ENCODE measurements around the gene SNX27. TPM values are rescaled to one million over a fixed set of nuclear protein-coding genes. Genes with fewer than 3 reads are reported as not detected.

SNX27 gene
- total RNA-seq, 1 experiment from 2014 or later = 42.2 TPM

GRCh38 chr1:151562661-151563060 is 49.2 kb upstream of the SNX27 start:
- H3K27ac ChIP-seq (ENCODE audit: low read depth, low read length) = no peak overlapping the region
- no peak overlapping the region for H3K9ac ChIP-seq (ENCODE audit: low read length)
- ChIA-PET POLR2A (interaction anchor here (1.3 kb wide), 1 partner anchor 23 kb away, joined by 3 read pairs; the partner anchor contains the start of gene TUFT1), CTCF (no interaction called here), RAD21 (ENCODE audit: low non-redundant PET in 1 of 2, low total read pairs in 2 of 2, uncharacterized antibody in 2 of 2, unreplicated experiment in 2 of 2) (no interaction called here)
- TF ChIP-seq ZFX (IDR thresholded peaks at IDR 0.05) (no peak), ELF1 (IDR thresholded peaks at IDR 0.05; ENCODE audit: borderline replicate concordance, low read depth) (no peak), EGR1 (IDR thresholded peaks at IDR 0.05; ENCODE audit: low read depth) (no peak), POLR2A (IDR thresholded peaks at IDR 0.05; ENCODE audit: borderline replicate concordance, extremely low read depth, insufficient read depth, insufficient read length) (no peak), FOSL1 (IDR thresholded peaks at IDR 0.05; ENCODE audit: low read depth) (no peak), EZH2 (IDR thresholded peaks at IDR 0.05) (no peak)
- H2AFZ ChIP-seq (ENCODE audit: low read depth, low read length, poor library complexity, severe bottlenecking) = no peak overlapping the region
- no TSS peak for BruUV-seq (replicated peaks)
- H4K20me1 ChIP-seq (ENCODE audit: insufficient read depth) = no peaks in the 10 kb centered on the region
- peaks cover 0 to 5% of the 10 kb centered on the region in 2 experiments; a peak in 1 of 4 replicates for H3K36me3 ChIP-seq (ENCODE audit: control insufficient read depth in 1 of 2, insufficient read depth in 2 of 2, low read length in 2 of 2)
- H3K9me2 ChIP-seq (ENCODE audit: insufficient read depth) = no peaks in the 10 kb centered on the region
- DNase-seq (ENCODE audit: low read depth, low spot score) (no peak), ATAC-seq (no peak)
- no peak overlapping the region for H3K4me3 ChIP-seq (replicated peaks in 1 of 2; ENCODE audit: low read depth in 1 of 2, low read length in 2 of 2)
- no peak overlapping the region for H3K4me2 ChIP-seq (ENCODE audit: low read length)
- no peaks in the 10 kb centered on the region for H3K4me1 ChIP-seq (ENCODE audit: control insufficient read depth in 1 of 2, insufficient read depth in 2 of 2, low read length in 2 of 2)
- H3K9me3 ChIP-seq (ENCODE audit: control insufficient read depth in 1 of 2, insufficient read depth in 1 of 2, low read depth in 1 of 2, low read length in 2 of 2) = no peaks in the 10 kb centered on the region
- intact Hi-C loops (cut with micrococcal nuclease) = no loop called here
- H3K27me3 ChIP-seq (ENCODE audit: insufficient read depth, low read length) = no peaks in the 10 kb centered on the region
- H3K79me2 ChIP-seq (ENCODE audit: insufficient read depth, low read length) = no peaks in the 10 kb centered on the region

GRCh38 chr1:151563376-151563775 is 48.5 kb upstream of the SNX27 start:
- no peak overlapping the region for H3K4me3 ChIP-seq (replicated peaks in 1 of 2; ENCODE audit: low read depth in 1 of 2, low read length in 2 of 2)
- H4K20me1 ChIP-seq (ENCODE audit: insufficient read depth) = no peaks in the 10 kb centered on the region
- H3K27ac ChIP-seq (ENCODE audit: low read depth, low read length) = no peak overlapping the region
- BruUV-seq (replicated peaks) = no TSS peak
- TF ChIP-seq, protein P1, sequence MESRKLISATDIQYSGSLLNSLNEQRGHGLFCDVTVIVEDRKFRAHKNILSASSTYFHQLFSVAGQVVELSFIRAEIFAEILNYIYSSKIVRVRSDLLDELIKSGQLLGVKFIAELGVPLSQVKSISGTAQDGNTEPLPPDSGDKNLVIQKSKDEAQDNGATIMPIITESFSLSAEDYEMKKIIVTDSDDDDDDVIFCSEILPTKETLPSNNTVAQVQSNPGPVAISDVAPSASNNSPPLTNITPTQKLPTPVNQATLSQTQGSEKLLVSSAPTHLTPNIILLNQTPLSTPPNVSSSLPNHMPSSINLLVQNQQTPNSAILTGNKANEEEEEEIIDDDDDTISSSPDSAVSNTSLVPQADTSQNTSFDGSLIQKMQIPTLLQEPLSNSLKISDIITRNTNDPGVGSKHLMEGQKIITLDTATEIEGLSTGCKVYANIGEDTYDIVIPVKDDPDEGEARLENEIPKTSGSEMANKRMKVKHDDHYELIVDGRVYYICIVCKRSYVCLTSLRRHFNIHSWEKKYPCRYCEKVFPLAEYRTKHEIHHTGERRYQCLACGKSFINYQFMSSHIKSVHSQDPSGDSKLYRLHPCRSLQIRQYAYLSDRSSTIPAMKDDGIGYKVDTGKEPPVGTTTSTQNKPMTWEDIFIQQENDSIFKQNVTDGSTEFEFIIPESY (IDR thresholded peaks at IDR 0.05; ENCODE audit: extremely low read depth, insufficient replicate concordance, low read length) = no peak
- TF ChIP-seq YY1 (IDR thresholded peaks at IDR 0.05; ENCODE audit: extremely low read depth, insufficient replicate concordance, low read depth, low read length) (no peak), EZH2phosphoT487 (IDR thresholded peaks at IDR 0.05; ENCODE audit: borderline replicate concordance) (no peak), FOSL1 (IDR thresholded peaks at IDR 0.05; ENCODE audit: low read depth) (no peak), ZFX (IDR thresholded peaks at IDR 0.05) (no peak), SRF (IDR thresholded peaks at IDR 0.05; ENCODE audit: low read depth) (no peak), POLR2A (IDR thresholded peaks at IDR 0.05; ENCODE audit: borderline replicate concordance, extremely low read depth, insufficient read depth, insufficient read length) (no peak), POLR2AphosphoS5 (IDR thresholded peaks at IDR 0.05; ENCODE audit: low read depth, low read length) (no peak), TCF7L2 (IDR thresholded peaks at IDR 0.05; ENCODE audit: borderline replicate concordance, extremely low read depth, insufficient read depth, insufficient read length) (no peak), MAX (IDR thresholded peaks at IDR 0.05) (no peak), ATF3 (IDR thresholded peaks at IDR 0.05) (no peak), REST (IDR thresholded peaks at IDR 0.05; ENCODE audit: low read depth) (no peak)
- H3K9me3 ChIP-seq (ENCODE audit: control insufficient read depth in 1 of 2, insufficient read depth in 1 of 2, low read depth in 1 of 2, low read length in 2 of 2) = no peaks in the 10 kb centered on the region
- no peak for ATAC-seq
- no peak overlapping the region for H2AFZ ChIP-seq (ENCODE audit: low read depth, low read length, poor library complexity, severe bottlenecking)
- H3K4me1 ChIP-seq (ENCODE audit: control insufficient read depth in 1 of 2, insufficient read depth in 2 of 2, low read length in 2 of 2) = no peaks in the 10 kb centered on the region
- H3K9me2 ChIP-seq (ENCODE audit: insufficient read depth) = no peaks in the 10 kb centered on the region
- H3K27me3 ChIP-seq (ENCODE audit: insufficient read depth, low read length) = no peaks in the 10 kb centered on the region
- H3K9ac ChIP-seq (ENCODE audit: low read length) = no peak overlapping the region
- H3K79me2 ChIP-seq (ENCODE audit: insufficient read depth, low read length) = no peaks in the 10 kb centered on the region
- peaks cover 0 to 5% of the 10 kb centered on the region in 2 experiments; a peak in 1 of 4 replicates for H3K36me3 ChIP-seq (ENCODE audit: control insufficient read depth in 1 of 2, insufficient read depth in 2 of 2, low read length in 2 of 2)
- POLR2A ChIA-PET = no interaction called here
- RAD21 ChIA-PET (ENCODE audit: low non-redundant PET in 1 of 2, low total read pairs in 2 of 2, uncharacterized antibody in 2 of 2, unreplicated experiment in 2 of 2) = no interaction called here
- no peak overlapping the region for H3K4me2 ChIP-seq (ENCODE audit: low read length)
- DNase-seq (ENCODE audit: low read depth, low spot score) = no peak
- CTCF ChIA-PET = no interaction called here
- intact Hi-C loops (cut with micrococcal nuclease) = no loop called here

Measured in HCT116 (cell line).